WTC11 (cell line): ENCODE measurements around the gene ADGRB3.

Experiments used
- CREB1 ChIP-seq: sonication (generic); formaldehyde crosslinking; IDR thresholded peaks from 2 replicates; pipeline ENCODE4 v1.8.0; 2023; ENCODE audit warnings: mild to moderate bottlenecking, missing genetic modification reagents
- CREM ChIP-seq: sonication (generic); formaldehyde crosslinking; IDR thresholded peaks from 2 replicates; pipeline ENCODE4 v1.8.1; 2022; ENCODE audit warnings: mild to moderate bottlenecking, missing genetic modification reagents, moderate library complexity
- FOXP1 ChIP-seq: sonication (generic); formaldehyde crosslinking; IDR thresholded peaks from 2 replicates; pipeline ENCODE4 v1.8.0; 2022; ENCODE audit warnings: missing genetic modification reagents, mild to moderate bottlenecking, moderate library complexity, borderline replicate concordance
- KAT7 ChIP-seq: sonication (generic); formaldehyde crosslinking; IDR thresholded peaks from 2 replicates; pipeline ENCODE4 v1.8.1; 2023; ENCODE audit warnings: missing genetic modification reagents, mild to moderate bottlenecking, borderline replicate concordance
- PRRX2 ChIP-seq: fragments of 250-450 bp; sonication (Bioruptor Pico); IDR thresholded peaks from 2 replicates; pipeline ENCODE4 v1.8.0; 2021; ENCODE audit warnings: mild to moderate bottlenecking
- ZNF138 ChIP-seq: sonication (generic); formaldehyde crosslinking; conservative IDR thresholded peaks from 2 replicates; pipeline ENCODE4 v1.8.1; 2022; ENCODE audit warnings: mild to moderate bottlenecking, moderate library complexity, missing genetic modification reagents
- ZNF317 ChIP-seq: sonication (generic); formaldehyde crosslinking; IDR thresholded peaks from 2 replicates; pipeline ENCODE4 v1.8.1; 2023; ENCODE audit warnings: low read depth, mild to moderate bottlenecking, moderate library complexity, missing genetic modification reagents, borderline replicate concordance
- ZNF396 ChIP-seq: fragments of 250-450 bp; sonication (Bioruptor Pico); IDR thresholded peaks from 2 replicates; pipeline ENCODE4 v1.8.0; 2021; ENCODE audit warnings: mild to moderate bottlenecking, moderate library complexity, borderline replicate concordance
- ZNF423 ChIP-seq: fragments of 250-450 bp; sonication (Bioruptor Pico); IDR thresholded peaks from 2 replicates; pipeline ENCODE4 v2.1.2; 2022; ENCODE audit warnings: mild to moderate bottlenecking, moderate library complexity
- TF ChIP-seq, protein P1 (sequence below): fragments of 200-600 bp; IDR thresholded peaks from 2 replicates; pipeline ENCODE4 v1.8.0; 2022; ENCODE audit warnings: antibody characterized with exemption
- TF ChIP-seq, protein P2 (sequence below): sonication (generic); formaldehyde crosslinking; IDR thresholded peaks from 2 replicates; pipeline ENCODE4 v1.8.1; 2023; ENCODE audit warnings: mild to moderate bottlenecking, missing genetic modification reagents, moderate library complexity
- TF ChIP-seq, protein P3 (sequence below): sonication (generic); formaldehyde crosslinking; conservative IDR thresholded peaks from 2 replicates; pipeline ENCODE4 v1.8.1; 2022; ENCODE audit warnings: mild to moderate bottlenecking, missing genetic modification reagents
- TF ChIP-seq, protein P4 (sequence below): sonication (generic); formaldehyde crosslinking; IDR thresholded peaks from 2 replicates; pipeline ENCODE4 v1.8.0; 2022; ENCODE audit warnings: mild to moderate bottlenecking, missing genetic modification reagents

DNA sequence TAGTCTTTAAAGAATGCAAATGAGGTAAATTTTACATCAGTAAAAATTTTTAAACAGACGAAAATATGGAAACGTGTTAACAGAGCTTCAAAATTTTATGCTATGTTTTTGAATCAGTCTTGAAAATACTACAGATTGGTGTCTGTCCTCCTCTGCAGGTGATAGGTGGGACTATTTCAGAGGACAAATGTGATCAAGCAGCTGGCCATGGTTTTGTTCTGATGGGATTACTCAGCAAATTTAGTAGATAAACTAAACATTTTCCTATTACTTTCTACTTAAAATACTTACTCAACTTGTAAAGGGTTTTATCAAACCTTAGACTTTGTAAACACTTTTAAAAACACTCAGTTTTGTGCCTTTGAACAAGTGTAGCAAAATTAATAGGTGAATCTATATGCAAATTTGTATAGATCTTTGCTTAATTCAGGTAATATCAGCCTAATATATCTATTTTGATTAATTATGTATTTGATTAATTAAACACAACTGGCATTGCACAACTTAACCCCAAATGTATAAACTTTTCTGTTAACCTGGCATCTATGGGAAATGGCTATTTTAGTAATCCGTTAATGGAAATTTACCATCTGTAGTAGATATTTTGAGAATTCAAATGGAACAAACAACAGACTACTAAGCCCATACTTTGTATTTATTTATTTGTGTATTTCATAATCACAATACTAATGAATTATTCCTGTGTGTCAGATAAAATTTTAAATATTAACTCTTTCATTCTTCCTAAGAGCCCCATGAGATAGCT lies 22.5 kb downstream of the ADGRB3 start:
- TF ChIP-seq, protein P1, sequence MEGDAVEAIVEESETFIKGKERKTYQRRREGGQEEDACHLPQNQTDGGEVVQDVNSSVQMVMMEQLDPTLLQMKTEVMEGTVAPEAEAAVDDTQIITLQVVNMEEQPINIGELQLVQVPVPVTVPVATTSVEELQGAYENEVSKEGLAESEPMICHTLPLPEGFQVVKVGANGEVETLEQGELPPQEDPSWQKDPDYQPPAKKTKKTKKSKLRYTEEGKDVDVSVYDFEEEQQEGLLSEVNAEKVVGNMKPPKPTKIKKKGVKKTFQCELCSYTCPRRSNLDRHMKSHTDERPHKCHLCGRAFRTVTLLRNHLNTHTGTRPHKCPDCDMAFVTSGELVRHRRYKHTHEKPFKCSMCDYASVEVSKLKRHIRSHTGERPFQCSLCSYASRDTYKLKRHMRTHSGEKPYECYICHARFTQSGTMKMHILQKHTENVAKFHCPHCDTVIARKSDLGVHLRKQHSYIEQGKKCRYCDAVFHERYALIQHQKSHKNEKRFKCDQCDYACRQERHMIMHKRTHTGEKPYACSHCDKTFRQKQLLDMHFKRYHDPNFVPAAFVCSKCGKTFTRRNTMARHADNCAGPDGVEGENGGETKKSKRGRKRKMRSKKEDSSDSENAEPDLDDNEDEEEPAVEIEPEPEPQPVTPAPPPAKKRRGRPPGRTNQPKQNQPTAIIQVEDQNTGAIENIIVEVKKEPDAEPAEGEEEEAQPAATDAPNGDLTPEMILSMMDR, result no peak
- no peak for TF ChIP-seq FOXP1 (CRISPR knock-in tag)
- TF ChIP-seq CREB1 (CRISPR knock-in tag), result no peak
- TF ChIP-seq ZNF423 (CRISPR knock-in tag), result no peak
- TF ChIP-seq CREM (CRISPR knock-in tag), result no peak
- TF ChIP-seq, protein P2, sequence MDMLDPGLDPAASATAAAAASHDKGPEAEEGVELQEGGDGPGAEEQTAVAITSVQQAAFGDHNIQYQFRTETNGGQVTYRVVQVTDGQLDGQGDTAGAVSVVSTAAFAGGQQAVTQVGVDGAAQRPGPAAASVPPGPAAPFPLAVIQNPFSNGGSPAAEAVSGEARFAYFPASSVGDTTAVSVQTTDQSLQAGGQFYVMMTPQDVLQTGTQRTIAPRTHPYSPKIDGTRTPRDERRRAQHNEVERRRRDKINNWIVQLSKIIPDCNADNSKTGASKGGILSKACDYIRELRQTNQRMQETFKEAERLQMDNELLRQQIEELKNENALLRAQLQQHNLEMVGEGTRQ (CRISPR knock-in tag), result no peak
- no peak for TF ChIP-seq KAT7 (CRISPR knock-in tag)
- TF ChIP-seq, protein P3, sequence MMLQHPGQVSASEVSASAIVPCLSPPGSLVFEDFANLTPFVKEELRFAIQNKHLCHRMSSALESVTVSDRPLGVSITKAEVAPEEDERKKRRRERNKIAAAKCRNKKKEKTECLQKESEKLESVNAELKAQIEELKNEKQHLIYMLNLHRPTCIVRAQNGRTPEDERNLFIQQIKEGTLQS (CRISPR knock-in tag), result no peak
- TF ChIP-seq, protein P4, sequence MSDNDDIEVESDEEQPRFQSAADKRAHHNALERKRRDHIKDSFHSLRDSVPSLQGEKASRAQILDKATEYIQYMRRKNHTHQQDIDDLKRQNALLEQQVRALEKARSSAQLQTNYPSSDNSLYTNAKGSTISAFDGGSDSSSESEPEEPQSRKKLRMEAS (CRISPR knock-in tag), result no peak
- TF ChIP-seq ZNF396 (CRISPR knock-in tag), result no peak
- no peak for TF ChIP-seq ZNF138
- TF ChIP-seq ZNF317, result no peak
- no peak for TF ChIP-seq PRRX2 (CRISPR knock-in tag)
